NB4 (cell line): ENCODE measurements around the gene MTHFD1L.

Experiments
- DNase-seq: peaks from one replicate; pipeline ENCODE4 v3.0.0; 2010; ENCODE audit warnings: low read depth
- H3K4me3 ChIP-seq: one replicate; pipeline ENCODE4 v1.5.1; 2011; ENCODE audit warnings: mild to moderate bottlenecking, low read depth, low read length, moderate library complexity
- MYC ChIP-seq: IDR thresholded peaks from 2 replicates; pipeline ENCODE4 v1.6.1; 2011; ENCODE audit warnings: low read depth, low read length
- POLR2A ChIP-seq: IDR thresholded peaks from 2 replicates; pipeline ENCODE4 v1.6.1; 2011; ENCODE audit warnings: mild to moderate bottlenecking; ENCODE audit not compliant: insufficient read length; ENCODE audit errors: extremely low read depth
- TF ChIP-seq, protein P1 (sequence below): IDR thresholded peaks from one replicate; pipeline ENCODE4 v1.5.1; 2012; ENCODE audit warnings: low read depth, low read length
- TF ChIP-seq, protein P2 (sequence below): IDR thresholded peaks from 2 replicates; pipeline ENCODE4 v1.6.1; 2011; ENCODE audit warnings: low read depth, low read length

Gene MTHFD1L

DNA sequence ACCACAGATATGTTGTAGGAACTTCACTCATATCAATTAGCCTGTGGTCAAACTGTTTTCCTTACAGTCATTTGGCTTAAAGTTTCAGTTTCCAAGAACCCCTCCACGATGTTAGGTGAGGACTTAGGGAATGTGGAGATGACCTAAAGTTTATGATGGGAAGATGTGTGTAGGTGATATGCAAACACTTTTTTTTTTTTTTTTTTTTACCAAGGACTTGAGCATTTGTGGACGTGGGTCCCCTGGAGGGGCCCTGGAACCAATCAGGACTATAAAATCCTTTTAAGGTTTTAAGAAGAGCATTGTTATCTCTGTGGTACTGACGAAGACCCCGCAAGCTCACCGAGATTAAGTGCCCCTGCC, 478 bp upstream of the MTHFD1L start:
- TF ChIP-seq, protein P1, sequence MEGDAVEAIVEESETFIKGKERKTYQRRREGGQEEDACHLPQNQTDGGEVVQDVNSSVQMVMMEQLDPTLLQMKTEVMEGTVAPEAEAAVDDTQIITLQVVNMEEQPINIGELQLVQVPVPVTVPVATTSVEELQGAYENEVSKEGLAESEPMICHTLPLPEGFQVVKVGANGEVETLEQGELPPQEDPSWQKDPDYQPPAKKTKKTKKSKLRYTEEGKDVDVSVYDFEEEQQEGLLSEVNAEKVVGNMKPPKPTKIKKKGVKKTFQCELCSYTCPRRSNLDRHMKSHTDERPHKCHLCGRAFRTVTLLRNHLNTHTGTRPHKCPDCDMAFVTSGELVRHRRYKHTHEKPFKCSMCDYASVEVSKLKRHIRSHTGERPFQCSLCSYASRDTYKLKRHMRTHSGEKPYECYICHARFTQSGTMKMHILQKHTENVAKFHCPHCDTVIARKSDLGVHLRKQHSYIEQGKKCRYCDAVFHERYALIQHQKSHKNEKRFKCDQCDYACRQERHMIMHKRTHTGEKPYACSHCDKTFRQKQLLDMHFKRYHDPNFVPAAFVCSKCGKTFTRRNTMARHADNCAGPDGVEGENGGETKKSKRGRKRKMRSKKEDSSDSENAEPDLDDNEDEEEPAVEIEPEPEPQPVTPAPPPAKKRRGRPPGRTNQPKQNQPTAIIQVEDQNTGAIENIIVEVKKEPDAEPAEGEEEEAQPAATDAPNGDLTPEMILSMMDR: no peak
- TF ChIP-seq, protein P2, sequence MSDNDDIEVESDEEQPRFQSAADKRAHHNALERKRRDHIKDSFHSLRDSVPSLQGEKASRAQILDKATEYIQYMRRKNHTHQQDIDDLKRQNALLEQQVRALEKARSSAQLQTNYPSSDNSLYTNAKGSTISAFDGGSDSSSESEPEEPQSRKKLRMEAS: no peak
- TF ChIP-seq MYC: no peak
- no peak for TF ChIP-seq POLR2A
- peak overlapping the region; percentile 63 for H3K4me3 ChIP-seq
- peak; percentile 31 for DNase-seq

DNA sequence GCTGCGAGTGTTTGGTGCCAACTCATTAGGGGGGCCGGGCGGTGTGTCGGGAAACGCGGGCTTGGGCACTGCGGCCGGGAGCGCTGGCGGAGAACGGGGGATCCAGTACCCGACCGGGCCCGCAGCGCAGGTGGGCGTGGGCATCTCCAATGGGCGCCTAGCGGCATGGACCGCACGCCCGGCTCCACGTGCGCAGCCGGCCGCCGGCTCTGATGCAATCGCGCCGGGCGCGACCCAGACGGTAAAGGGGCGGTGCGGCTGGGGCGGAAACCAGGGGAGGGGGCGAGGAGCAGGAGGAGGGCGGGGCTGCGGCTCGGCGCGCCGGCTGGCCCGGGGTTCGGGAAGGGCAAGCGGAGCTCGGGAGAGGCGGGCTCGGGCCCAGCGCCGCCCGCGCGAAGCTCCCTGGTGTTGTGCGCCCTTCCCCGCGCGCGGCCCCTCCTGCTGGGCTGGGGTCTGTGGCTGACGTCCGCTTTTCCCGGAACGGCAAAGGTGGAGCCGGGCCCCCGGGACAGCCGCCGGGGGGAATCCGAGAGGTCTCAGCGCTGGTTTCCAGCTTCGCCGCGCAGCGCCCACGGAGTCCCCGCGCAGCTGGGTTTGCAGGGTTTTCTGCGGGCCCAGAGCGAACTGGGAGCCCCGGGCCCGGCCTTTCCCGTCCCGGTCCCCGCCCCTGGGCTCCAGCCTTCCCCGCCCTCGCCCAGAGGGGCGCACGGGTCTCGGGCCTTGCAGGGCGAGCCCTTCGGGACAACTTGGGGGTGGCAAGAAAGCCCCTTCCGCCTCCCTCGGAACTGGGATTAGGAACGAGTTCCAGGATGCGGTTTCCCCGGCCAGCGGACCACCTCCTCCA, 867 bp downstream of the MTHFD1L start:
- TF ChIP-seq, protein P1: no peak
- TF ChIP-seq, protein P2: peak; percentile 98
- TF ChIP-seq MYC (peak; percentile 99), POLR2A (peak; percentile 44)

DNA sequence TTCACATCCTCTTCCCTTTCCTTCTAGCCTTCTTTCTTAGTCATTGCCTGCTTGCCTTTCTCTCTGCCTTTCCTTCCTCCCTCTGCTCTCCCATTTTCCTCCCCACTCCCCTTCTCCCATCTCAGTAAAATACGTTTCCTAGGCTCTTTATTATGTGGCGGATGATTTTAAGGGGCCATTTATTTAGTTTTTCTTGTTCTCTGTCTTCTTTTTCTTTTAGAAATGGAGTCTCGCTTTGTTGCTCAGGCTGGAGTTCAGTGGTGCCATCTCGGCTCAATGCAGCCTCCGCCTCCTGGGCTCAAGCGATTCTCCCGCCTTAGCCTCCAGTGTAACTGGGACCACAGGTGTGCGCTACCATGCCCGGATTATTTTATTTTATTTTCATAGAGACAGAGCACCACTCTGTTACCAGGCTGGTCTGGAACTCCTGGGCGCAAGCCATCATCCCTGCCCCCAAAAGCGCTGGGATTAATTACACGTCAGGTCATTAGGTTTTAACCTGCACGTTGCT, 1.5 kb downstream of the MTHFD1L start:
- no peak for DNase-seq
- peak overlapping the region; percentile 73 for H3K4me3 ChIP-seq

More for the DNA sequence above, 867 bp downstream of the MTHFD1L start:
- DNase-seq: peak; percentile 94
- H3K4me3 ChIP-seq: peak overlapping the region; percentile 73

DNA sequence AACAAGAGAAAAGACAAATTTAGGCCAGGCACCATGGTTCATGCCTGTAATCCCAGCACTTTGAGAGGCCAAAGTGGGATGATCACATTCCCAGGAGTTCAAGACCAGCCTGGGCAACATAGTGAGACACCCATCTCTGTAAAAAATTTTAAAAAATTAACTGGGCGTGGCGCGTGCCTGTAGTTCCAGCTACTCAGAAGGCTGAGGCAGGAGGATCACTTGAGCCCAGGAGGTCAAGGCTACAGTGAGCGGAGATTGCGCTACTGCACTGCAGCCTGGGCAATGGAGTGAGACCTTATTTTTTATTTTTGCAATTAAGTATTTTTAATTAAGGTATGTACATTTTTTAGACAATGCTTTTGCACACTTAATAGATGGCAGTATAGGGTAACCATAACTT, 3.3 kb downstream of the MTHFD1L start:
- TF ChIP-seq MYC (no peak), POLR2A (no peak)
- TF ChIP-seq, protein P1: no peak
- TF ChIP-seq, protein P2: no peak
- no peak overlapping the region for H3K4me3 ChIP-seq

More for the DNA sequence above, 1.5 kb downstream of the MTHFD1L start:
- no peak for TF ChIP-seq MYC
- no peak for TF ChIP-seq POLR2A
- TF ChIP-seq, protein P2: no peak
- TF ChIP-seq, protein P1: no peak

DNA sequence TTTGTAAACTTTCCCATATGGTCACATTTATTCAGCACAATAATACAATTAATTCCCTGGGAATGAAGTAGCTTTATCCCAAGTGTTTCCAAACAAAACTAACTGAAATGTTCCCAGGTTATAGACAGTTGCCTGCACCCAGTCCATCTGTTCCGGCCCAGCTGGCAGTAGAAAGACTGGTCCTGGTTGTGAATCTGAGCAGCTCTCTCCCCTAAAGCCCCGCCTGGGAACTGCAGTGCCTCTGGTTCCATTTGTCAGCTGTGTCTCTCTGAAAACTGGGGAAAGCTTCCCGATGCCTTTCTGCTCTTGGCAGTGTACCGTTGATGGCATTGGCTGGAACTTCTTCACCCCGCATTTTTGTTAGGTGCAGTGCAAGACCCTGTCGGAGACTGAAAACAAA, 8.7 kb downstream of the MTHFD1L start:
- no peak overlapping the region for H3K4me3 ChIP-seq
- TF ChIP-seq, protein P2: no peak
- TF ChIP-seq, protein P1: no peak
- no peak for TF ChIP-seq MYC
- no peak for TF ChIP-seq POLR2A
- DNase-seq: no peak

More for the DNA sequence above, 3.3 kb downstream of the MTHFD1L start:
- no peak for DNase-seq
